ENCODE measurements around the gene ARHGAP24.

DNA sequence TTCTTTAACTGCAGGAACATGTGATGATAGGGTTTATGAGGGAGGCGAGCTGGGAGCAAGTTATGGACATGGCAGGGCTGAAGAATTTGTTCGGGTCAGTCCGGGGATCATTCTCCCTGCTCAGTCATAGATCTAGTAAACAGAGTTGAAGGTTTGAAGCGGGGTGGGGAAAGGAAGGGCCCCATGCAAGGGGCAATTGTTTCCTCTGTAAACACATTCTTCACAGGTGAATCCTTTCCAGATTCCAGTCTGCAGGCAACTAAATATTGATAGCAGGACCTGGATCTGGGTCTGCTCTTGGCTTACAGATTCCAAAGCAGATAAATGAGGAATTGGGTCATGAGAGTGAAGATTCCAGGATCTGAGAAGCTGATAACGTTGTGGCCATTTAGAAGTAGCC lies 44.3 kb upstream of the ARHGAP24 start:
- TF ChIP-seq, protein P1, sequence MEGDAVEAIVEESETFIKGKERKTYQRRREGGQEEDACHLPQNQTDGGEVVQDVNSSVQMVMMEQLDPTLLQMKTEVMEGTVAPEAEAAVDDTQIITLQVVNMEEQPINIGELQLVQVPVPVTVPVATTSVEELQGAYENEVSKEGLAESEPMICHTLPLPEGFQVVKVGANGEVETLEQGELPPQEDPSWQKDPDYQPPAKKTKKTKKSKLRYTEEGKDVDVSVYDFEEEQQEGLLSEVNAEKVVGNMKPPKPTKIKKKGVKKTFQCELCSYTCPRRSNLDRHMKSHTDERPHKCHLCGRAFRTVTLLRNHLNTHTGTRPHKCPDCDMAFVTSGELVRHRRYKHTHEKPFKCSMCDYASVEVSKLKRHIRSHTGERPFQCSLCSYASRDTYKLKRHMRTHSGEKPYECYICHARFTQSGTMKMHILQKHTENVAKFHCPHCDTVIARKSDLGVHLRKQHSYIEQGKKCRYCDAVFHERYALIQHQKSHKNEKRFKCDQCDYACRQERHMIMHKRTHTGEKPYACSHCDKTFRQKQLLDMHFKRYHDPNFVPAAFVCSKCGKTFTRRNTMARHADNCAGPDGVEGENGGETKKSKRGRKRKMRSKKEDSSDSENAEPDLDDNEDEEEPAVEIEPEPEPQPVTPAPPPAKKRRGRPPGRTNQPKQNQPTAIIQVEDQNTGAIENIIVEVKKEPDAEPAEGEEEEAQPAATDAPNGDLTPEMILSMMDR (conservative IDR thresholded peaks at IDR 0.05 in 1 of 2, IDR thresholded peaks at IDR 0.05 in 1 of 2; ENCODE audit: low read depth in 1 of 2, low read length in 2 of 2) = no peak
- no peak for TF ChIP-seq EZH2 (IDR thresholded peaks at IDR 0.05; ENCODE audit: low read length, missing control alignments)
